Activated naive CD4-positive, alpha-beta T cell treated with Interleukin-2 at 50 U/mL for 16 hours (primary cell): ENCODE data around the gene FHIT.
"Not testable (repeated sequence)": the region's sequence is repeated elsewhere in the genome, so short reads cannot be mapped to it uniquely, and the experiment has no call there.

Experiments used
- DNase-seq: peaks from one replicate; pipeline ENCODE4 v3.0.0-alpha.2; 2020

FHIT gene

DNA sequence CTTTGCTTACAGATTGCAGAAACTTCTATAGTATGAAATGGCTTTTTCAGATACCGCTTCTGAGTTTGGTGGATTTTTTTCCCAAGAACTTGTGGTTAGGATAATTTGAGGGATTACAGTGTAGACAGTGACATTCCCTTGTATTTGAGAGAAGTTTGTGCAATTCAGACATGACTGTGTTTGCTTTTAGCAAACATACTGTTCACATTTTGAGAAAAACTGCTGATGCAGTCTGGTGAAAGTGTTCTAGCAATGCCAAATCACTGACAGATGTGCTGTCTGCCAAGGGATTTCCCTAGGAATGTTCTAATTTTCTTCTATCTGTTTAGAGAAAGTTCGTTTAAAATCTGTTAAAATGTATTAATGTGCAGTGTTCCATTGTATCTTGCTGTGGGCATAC, 652.6 kb downstream of the FHIT start:
- no peak for DNase-seq

DNA sequence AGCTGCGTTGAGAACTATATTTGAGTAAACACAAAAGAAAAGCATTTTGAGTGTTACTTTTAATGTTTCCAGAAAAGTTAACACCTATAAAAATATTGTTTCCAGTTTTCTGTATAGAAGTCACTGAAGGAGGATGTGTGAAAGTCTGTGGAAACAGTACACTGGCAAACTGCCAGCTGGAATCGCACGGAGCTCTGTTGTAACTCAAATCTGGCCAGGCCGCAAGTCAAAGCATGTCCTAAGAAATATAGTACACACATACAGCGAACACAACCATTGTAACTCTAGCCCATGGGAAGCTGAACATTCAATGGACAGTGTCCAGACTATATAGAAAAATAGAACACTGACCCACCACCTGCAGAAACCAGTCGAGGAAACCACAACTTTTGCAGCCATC, 657.2 kb downstream of the FHIT start:
- no peak for DNase-seq

DNA sequence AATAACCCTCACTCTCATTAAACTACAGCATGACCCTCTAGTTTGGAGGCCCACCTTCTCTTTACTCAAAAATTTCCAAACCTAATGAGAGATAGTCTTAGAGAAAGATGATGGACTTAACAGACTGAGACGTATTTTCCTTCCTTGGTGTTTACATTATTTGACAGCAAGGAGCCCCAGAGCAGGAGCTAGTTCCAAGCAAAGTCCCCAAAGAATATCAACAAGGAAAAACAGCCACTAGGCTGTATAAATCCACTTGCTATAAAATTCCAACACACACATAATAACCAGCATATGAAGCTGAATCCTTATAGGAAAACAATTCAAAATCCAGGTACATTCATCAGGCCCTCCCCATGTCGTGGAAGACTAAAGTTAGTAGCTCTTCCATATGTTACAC, 660.0 kb downstream of the FHIT start:
- no peak for DNase-seq

- DNase-seq: no peak
These were observed 662.4 kb downstream of the FHIT start for GRCh38 chr3:60588806-60589205.

DNA sequence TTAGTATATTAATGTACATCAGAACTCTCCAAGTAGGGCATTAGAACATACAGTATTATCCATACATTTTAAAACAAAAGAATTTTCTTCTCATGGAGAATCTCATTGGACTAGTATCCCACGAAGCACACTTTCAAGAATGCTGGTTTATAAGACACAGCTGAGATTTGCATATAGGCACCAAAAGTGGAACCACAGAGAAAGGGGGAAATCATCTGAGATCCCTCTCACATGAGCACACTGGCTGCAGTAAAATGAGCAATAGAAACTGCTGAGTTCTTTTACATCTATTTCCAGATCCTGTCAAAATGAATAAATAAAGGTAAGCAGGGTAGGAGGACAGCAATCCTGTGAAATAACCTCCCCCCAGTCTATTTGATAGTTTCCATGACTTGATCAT, 665.3 kb downstream of the FHIT start:
- DNase-seq: no peak

DNA sequence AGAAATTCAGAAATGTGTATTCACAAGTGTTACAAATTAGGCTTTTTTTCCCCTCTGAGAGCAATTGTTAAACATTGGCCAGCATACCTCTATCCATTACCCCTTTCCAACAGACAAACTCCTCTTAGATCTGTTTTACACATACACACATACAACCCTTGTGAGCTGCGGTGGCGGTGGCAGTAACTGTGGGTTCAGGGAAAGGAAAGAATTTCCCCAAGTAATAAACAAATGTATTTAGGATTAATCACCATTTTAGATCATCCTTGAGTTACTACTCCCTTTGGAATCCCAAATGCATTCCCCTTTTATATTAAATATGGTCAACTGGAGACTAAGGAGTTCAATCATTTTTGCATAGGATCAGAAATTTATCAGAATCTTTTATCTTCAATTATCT, 667.0 kb downstream of the FHIT start:
- no peak for DNase-seq

GRCh38 chr3:60582288-60582687, 669.0 kb downstream of the FHIT start:
- no peak for DNase-seq

- no peak for DNase-seq
These were observed 670.4 kb downstream of the FHIT start for GRCh38 chr3:60580809-60581208.

GRCh38 chr3:60579734-60580133, 671.5 kb downstream of the FHIT start:
- no peak for DNase-seq

- no peak for DNase-seq
These were observed 672.3 kb downstream of the FHIT start for GRCh38 chr3:60578936-60579335.

DNA sequence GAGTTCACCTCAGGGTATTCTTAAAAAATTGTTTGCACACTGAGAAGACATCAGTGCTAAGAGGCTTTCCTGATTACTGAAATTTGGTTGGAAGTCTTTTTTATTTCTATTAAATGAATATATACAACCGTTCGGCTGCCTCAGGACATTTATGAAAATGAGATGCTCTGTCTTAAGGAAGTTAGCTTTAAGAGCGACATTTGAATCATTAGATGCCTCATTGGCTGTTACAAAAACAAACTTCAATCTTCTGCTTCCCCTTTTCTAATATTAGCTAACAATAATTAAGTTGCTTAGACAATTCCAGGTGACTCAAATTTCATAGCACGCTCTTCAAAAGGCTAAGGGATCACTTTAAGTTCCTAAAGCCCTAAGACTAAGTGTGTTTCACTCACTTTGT, 673.7 kb downstream of the FHIT start:
- no peak for DNase-seq

DNA sequence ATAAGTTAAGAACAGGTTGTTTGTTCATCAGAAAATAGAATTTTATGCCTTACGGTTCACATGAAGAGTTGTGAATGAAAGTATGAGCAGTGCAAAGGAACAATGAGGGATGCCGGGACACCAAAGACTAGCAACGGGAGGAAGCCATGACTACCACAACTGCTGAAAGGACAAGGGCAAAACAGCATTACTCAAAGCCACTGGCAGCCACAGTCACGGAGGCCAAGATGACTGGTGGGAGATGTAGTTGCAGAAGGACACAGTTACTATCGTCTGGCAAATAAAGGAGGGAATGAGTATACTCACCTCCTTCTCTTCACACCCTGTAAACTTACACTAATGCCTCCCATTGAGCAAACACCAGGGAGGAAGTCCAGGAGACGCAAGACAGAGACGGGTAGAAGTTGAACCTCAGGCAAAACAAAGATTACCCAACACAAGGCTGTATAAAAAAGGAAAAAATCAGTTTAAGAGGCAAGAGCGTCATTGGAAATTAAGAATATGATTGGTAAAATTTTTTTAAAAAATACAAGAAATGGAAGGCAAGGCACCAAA, 675.5 kb downstream of the FHIT start:
- DNase-seq: no peak

GRCh38 chr3:60574046-60574769, 677.0 kb downstream of the FHIT start:
- DNase-seq: no peak

DNA sequence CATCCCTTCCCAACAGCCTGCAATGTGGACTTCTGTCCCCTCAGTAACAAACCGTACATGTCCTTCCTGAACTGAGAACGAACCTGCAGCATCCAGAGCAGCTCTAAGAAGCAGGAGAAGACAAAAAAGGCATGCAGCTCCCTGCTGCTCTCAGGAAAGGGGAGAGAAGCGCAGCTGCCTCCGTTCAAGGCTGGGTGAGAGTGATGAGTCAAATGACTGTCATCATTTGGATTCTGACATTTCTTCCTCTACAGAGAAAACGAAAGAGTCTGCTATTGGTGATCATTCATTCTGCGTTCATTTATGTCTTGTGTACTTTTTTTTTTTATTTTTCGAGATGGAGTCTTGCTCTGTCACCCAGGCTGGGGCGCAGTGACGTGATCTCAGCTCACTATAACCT, 677.8 kb downstream of the FHIT start:
- no peak for DNase-seq

GRCh38 chr3:60571511-60571910, 679.7 kb downstream of the FHIT start:
- no peak for DNase-seq

DNA sequence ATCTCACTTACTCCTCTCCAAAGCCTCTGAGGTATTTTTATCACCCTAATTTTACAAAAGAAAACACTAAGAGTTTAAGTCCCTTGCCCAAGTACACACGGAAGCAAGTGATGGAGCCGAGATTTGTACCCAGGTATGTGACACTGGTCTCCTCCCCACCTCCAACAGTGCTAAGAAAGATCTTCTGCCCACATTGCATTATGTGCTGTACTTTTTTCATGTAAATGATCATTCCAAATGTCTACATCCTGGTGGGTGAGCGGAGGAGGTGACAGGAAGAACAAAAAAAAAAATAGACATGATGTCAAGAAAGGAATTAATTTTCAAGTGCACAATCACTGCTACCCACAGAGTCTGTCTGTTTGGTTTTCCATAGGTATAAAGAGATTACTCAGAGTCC, 694.1 kb downstream of the FHIT start:
- no peak for DNase-seq

DNA sequence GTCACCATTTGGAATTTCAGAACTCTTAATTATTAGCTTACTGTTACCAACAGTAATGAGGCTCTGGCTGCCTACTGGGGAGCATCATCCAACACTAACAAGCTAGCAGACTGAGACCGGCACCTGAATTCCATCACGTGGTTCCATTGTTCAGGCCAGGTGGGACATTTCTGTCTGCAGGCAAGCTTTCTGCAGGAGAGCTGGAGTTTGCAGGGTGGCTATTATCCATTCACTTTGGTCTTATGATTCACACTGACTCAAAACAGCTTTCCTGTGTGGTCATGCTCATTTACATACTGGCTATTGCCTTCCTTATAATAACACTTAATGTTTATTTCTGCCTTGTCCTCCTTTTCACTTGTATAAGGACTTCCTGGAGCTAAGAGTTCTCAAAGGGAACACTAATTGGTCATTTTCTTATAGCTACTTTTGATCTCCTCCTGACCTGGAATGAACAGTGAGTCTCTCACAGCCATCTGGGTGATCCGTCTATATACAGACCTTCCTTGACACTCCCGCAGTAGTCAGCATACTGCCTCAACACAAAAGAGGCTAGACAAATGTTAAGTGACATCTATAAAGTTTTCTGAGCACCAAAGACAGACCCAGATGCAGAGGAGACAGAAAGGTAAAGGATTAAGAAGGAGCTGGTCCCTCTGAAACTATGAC, 695.4 kb downstream of the FHIT start:
- no peak for DNase-seq

- DNase-seq: no peak
These were observed 698.1 kb downstream of the FHIT start for GRCh38 chr3:60553144-60553543.

- DNase-seq: no peak
These were observed 698.7 kb downstream of the FHIT start for GRCh38 chr3:60552581-60552980.

DNA sequence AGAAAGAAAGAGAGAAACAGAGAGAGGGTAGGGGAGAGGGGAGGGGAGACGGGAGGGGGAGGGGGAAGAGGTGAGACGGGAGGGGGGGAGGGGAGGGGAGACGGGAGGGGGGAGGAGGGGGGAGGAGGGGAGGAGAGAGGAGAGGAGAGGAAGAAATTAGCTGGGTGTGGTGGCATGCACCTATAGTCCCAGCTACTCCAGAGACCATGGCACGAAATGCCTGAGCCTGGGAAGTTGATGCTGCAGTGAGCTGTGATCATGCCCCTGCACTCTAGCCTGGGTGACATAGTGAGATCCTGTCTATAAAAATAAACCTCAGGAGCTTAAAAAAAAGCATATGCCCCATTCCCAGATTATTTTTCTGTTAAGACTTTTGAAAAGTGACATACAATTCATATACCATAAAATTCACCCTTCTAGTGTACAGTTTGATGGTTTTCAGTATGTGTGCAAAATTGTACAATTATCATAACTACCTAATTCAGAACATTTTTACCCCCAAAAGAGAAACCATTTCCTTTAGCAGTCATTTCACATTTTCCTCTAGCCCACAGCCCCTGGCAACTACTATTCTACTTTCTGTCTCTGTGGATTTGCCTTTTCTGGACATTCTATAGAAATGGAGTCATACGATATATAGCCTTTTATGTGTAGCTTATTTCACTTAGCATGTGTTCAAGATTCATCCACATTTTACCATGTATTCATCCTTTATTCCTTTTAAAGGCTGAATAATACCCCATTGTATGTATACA, 699.6 kb downstream of the FHIT start:
- DNase-seq: no peak

DNA sequence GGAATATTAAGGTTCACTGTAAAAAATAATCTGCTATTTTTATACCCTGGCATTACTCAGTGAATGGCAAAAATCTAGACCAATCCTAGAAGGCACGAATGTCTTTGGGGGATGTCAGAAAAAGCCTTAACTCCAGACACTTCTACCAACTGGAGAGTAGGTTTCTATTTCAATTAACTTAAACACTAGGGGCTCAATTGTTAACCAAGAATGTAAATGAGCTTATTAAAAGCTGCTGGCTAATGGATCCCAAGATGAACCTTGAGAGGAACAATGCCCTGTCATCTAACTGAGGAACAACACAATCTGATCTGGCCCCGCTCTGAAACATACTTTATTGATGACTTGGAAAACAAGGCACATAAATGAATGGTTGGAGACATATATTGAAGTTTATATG, 701.4 kb downstream of the FHIT start:
- DNase-seq: no peak

DNA sequence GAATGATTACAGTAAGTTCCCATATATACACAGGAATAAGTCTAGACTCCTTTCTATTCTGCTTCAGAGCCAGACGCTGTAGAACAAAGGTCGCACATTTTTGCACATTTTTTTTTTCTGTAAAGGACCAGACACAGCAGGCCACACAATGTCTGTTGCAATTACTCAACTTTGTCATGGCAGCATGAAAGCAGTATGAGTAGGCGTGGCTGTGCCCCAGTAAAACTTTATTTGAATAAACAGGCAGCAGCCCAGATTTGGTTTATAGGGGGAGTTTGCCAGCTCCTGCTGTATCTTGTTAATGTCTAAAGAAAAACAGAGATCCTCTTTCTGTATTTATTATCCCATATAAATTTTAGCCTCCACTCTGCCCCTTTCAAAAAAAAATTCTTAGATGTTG, 708.3 kb downstream of the FHIT start:
- no peak for DNase-seq

GRCh38 chr3:60539394-60539793, 711.9 kb downstream of the FHIT start:
- not testable (repeated sequence) for DNase-seq

DNA sequence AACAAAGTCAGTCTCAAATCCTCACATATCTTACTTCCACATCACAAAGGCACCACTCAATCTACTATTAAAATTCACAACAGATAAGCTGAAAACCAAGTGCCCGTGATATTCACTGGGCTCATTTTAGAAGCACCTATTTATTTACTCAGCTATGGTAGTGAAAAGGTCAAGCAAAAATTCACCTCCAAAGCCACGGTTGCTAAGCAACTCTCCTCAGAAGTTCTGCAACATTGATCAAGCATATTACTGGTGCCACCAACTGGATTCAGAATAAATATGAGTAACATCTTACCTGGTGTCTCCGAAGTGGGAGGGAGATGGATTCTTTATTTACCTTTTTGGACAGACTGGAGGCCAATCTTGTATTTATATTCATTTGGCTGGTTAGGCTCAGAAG, 714.8 kb downstream of the FHIT start:
- no peak for DNase-seq
